ENCODE data around the gene PHC1.

DNA sequence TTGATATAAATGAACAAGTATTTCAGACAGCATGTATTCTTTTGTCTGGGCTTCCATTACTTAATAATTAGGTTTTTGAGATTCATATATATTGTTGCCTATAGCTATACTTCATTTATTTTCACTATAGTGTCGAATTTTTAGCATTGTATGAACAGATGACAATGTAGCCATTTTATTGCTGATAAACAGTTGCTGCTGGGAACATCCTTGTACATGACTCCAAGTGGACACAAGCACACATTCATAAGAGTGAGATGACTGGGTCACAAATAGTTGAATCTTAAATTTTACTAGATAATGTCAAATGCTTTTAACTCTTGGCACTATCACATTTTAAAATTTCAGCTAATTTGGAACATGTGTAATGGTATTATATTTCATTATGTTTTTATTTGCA is 19.3 kb upstream of the PHC1 start:
- TF ChIP-seq, protein P1, sequence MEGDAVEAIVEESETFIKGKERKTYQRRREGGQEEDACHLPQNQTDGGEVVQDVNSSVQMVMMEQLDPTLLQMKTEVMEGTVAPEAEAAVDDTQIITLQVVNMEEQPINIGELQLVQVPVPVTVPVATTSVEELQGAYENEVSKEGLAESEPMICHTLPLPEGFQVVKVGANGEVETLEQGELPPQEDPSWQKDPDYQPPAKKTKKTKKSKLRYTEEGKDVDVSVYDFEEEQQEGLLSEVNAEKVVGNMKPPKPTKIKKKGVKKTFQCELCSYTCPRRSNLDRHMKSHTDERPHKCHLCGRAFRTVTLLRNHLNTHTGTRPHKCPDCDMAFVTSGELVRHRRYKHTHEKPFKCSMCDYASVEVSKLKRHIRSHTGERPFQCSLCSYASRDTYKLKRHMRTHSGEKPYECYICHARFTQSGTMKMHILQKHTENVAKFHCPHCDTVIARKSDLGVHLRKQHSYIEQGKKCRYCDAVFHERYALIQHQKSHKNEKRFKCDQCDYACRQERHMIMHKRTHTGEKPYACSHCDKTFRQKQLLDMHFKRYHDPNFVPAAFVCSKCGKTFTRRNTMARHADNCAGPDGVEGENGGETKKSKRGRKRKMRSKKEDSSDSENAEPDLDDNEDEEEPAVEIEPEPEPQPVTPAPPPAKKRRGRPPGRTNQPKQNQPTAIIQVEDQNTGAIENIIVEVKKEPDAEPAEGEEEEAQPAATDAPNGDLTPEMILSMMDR (IDR thresholded peaks at IDR 0.05): no peak
- TF ChIP-seq POLR2AphosphoS5 (IDR thresholded peaks at IDR 0.05; ENCODE audit: insufficient read depth in 1 of 2, low read depth in 1 of 2) (no peak), POLR2A (IDR thresholded peaks at IDR 0.05) (no peak)

Measured in vagina (tissue), 2 donors.